ENCODE measurements around the gene CYP8B1.

CYP8B1 gene

DNA sequence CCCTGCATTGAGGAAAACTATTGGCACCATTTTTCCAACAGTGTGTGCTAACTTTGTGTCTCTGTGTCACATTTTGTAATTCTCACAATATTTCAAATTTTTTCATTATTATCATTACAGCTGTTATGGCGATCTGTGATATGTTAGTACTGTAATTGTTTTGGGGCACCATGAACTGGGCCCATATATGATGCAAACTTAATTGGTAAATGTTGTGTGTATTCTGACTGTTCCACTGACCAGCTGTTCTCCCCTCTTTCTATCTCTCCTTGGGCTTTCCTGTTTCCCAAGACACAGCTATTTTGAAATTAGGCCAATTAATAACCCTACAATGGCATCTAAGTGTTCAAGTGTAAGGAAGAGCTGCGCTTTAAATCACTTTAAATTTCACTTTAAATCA, 2.2 kb upstream of the CYP8B1 start:
- TF ChIP-seq ZNF311 (tag by site-specific recombination; IDR thresholded peaks at IDR 0.05; ENCODE audit: borderline replicate concordance): no peak
- no peak for TF ChIP-seq YY1 (tag by site-specific recombination; IDR thresholded peaks at IDR 0.05)
- TF ChIP-seq ZNF391 (tag by site-specific recombination; IDR thresholded peaks at IDR 0.05; ENCODE audit: borderline replicate concordance, low read depth): no peak
- TF ChIP-seq ZNF23 (tag by site-specific recombination; IDR thresholded peaks at IDR 0.05; ENCODE audit: borderline replicate concordance): no peak
- TF ChIP-seq, protein P1, sequence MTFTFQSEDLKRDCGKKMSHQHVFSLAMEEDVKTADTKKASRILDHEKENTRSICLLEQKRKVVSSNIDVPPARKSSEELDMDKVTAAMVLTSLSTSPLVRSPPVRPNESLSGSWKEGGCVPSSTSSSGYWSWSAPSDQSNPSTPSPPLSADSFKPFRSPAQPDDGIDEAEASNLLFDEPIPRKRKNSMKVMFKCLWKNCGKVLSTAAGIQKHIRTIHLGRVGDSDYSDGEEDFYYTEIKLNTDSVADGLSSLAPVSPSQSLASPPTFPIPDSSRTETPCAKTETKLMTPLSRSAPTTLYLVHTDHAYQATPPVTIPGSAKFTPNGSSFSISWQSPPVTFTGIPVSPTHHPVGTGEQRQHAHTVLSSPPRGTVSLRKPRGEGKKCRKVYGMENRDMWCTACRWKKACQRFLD (tag by site-specific recombination; IDR thresholded peaks at IDR 0.05): no peak
- TF ChIP-seq ZNF112 (tag by site-specific recombination; IDR thresholded peaks at IDR 0.05): no peak
- no peak for TF ChIP-seq BCL11B (tag by site-specific recombination; IDR thresholded peaks at IDR 0.05; ENCODE audit: low read depth)
- TF ChIP-seq ZFP37 (tag by site-specific recombination; IDR thresholded peaks at IDR 0.05): no peak
- TF ChIP-seq ZNF596 (tag by site-specific recombination; IDR thresholded peaks at IDR 0.05): no peak
- TF ChIP-seq ZNF114 (tag by site-specific recombination; IDR thresholded peaks at IDR 0.05): no peak
- no peak for TF ChIP-seq ZNF585B (tag by site-specific recombination; IDR thresholded peaks at IDR 0.05)
- no peak for TF ChIP-seq ZBTB26 (tag by site-specific recombination; optimal IDR thresholded peaks at IDR 0.05)
- TF ChIP-seq ZNF433 (tag by site-specific recombination; IDR thresholded peaks at IDR 0.05; ENCODE audit: low read depth): no peak
- no peak for TF ChIP-seq ZBTB21 (tag by site-specific recombination; IDR thresholded peaks at IDR 0.05)
- POLR2A ChIA-PET: interaction anchor here (1.2 kb wide), 1 partner anchor 47 kb away, joined by 4 read pairs; no protein-coding TSS in a partner anchor

GRCh38 chr3:42876940-42877720, 1.5 kb upstream of the CYP8B1 start:
- Histone ChIP-seq H3K27ac (ENCODE audit: extremely low read depth, low read depth, low read length) (no peak overlapping the region), H3K4me1 (ENCODE audit: control insufficient read depth, insufficient read depth, low read length) (no peaks in the 10 kb centered on the region), H3K9me3 (ENCODE audit: control insufficient read depth, insufficient read depth, low read depth, low read length) (no peaks in the 10 kb centered on the region), H3K4me3 (ENCODE audit: low read depth, low read length) (no peak overlapping the region), H3K36me3 (ENCODE audit: control insufficient read depth in 2 of 2, insufficient read depth in 1 of 2, low read length in 2 of 2) (no peaks in the 10 kb centered on the region)
- CTCF ChIA-PET: interaction anchor here (0.7 to 1.2 kb wide), 3 partner anchors 17 to 1960 kb away, joined by 3 to 6 read pairs (median 3); no protein-coding TSS in a partner anchor
- TF ChIP-seq ZNF791 (tag by site-specific recombination; IDR thresholded peaks at IDR 0.05) (no peak), BCL11A (tag by site-specific recombination; IDR thresholded peaks at IDR 0.05; ENCODE audit: low read depth) (no peak), ZNF549 (tag by site-specific recombination; IDR thresholded peaks at IDR 0.05) (no peak), YY2 (tag by site-specific recombination; IDR thresholded peaks at IDR 0.05) (no peak), RBAK (tag by site-specific recombination; IDR thresholded peaks at IDR 0.05) (no peak), ZNF558 (tag by site-specific recombination; IDR thresholded peaks at IDR 0.05) (no peak), ZNF324 (tag by site-specific recombination; IDR thresholded peaks at IDR 0.05) (no peak), KLF8 (tag by site-specific recombination; IDR thresholded peaks at IDR 0.05) (no peak), HOXC10 (CRISPR knock-in tag; IDR thresholded peaks at IDR 0.05) (no peak)
- TF ChIP-seq, protein P2, sequence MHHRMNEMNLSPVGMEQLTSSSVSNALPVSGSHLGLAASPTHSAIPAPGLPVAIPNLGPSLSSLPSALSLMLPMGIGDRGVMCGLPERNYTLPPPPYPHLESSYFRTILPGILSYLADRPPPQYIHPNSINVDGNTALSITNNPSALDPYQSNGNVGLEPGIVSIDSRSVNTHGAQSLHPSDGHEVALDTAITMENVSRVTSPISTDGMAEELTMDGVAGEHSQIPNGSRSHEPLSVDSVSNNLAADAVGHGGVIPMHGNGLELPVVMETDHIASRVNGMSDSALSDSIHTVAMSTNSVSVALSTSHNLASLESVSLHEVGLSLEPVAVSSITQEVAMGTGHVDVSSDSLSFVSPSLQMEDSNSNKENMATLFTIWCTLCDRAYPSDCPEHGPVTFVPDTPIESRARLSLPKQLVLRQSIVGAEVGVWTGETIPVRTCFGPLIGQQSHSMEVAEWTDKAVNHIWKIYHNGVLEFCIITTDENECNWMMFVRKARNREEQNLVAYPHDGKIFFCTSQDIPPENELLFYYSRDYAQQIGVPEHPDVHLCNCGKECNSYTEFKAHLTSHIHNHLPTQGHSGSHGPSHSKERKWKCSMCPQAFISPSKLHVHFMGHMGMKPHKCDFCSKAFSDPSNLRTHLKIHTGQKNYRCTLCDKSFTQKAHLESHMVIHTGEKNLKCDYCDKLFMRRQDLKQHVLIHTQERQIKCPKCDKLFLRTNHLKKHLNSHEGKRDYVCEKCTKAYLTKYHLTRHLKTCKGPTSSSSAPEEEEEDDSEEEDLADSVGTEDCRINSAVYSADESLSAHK (tag by site-specific recombination; IDR thresholded peaks at IDR 0.05): no peak
- TF ChIP-seq, protein P3, sequence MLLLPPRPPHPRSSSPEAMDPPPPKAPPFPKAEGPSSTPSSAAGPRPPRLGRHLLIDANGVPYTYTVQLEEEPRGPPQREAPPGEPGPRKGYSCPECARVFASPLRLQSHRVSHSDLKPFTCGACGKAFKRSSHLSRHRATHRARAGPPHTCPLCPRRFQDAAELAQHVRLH (tag by site-specific recombination; IDR thresholded peaks at IDR 0.05): no peak
- POLR2A ChIA-PET: no interaction called here

More for the DNA sequence above, 2.2 kb upstream of the CYP8B1 start:
- H3K27ac ChIP-seq (ENCODE audit: extremely low read depth, low read depth, low read length): no peak overlapping the region
- no peaks in the 10 kb centered on the region for H3K36me3 ChIP-seq (ENCODE audit: control insufficient read depth in 2 of 2, insufficient read depth in 1 of 2, low read length in 2 of 2)
- H3K9me3 ChIP-seq (ENCODE audit: control insufficient read depth, insufficient read depth, low read depth, low read length): no peaks in the 10 kb centered on the region
- no peaks in the 10 kb centered on the region for H3K4me1 ChIP-seq (ENCODE audit: control insufficient read depth, insufficient read depth, low read length)
- H3K4me3 ChIP-seq (ENCODE audit: low read depth, low read length): no peak overlapping the region
- CTCF ChIA-PET: interaction anchor here (0.8 to 1.2 kb wide), 3 partner anchors 18 to 326 kb away, joined by 3 to 6 read pairs (median 5); no protein-coding TSS in a partner anchor
